Gastroesophageal sphincter (tissue), 4 donors: ENCODE data around the gene ATP2A3. TPM values are rescaled to one million over a fixed set of nuclear protein-coding genes. Genes with fewer than 3 reads are reported as not detected.
A peak's percentile ranks its signal among the peaks of the same experiment; 100 is the strongest.

Experiments used
- ATAC-seq: fragments of 150-250 bp; one replicate; pipeline ENCODE4 v1.9.1; 2016; ENCODE audit warnings: mild to moderate bottlenecking, moderate library complexity
- H3K27ac ChIP-seq, 4 donors: fragments of 200-600 bp; sonication (generic) in 3 of 4; 1 replicate in 3 of 4; 2 replicates in 1 of 4; pipeline ENCODE4 v1.5.1; 2016 to 2019
- H3K27me3 ChIP-seq: fragments of 200-600 bp; sonication (generic); one replicate; pipeline ENCODE4 v1.5.1; 2019
- H3K36me3 ChIP-seq, 2 donors: fragments of 200-600 bp; sonication (generic); one replicate each; pipeline ENCODE4 v1.5.1; 2019; ENCODE audit warnings: control low read depth in 1 of 2
- H3K4me1 ChIP-seq, 3 donors: fragments of 200-600 bp; sonication (generic); 1 replicate in 2 of 3; 2 replicates in 1 of 3; pipeline ENCODE4 v1.5.1; 2016 to 2019; ENCODE audit warnings: control low read depth in 2 of 3
- H3K4me3 ChIP-seq, 2 donors: fragments of 200-600 bp; sonication (generic); one replicate each; pipeline ENCODE4 v1.5.1; 2019; ENCODE audit warnings: mild to moderate bottlenecking in 1 of 2, moderate library complexity in 1 of 2
- H3K9me3 ChIP-seq, 3 donors: fragments of 200-600 bp; sonication (generic); one replicate each; pipeline ENCODE4 v1.5.1; 2017 to 2019; ENCODE audit warnings: control low read depth in 2 of 3
- CTCF ChIP-seq, 4 experiments: fragments of 200-600 bp in 2 of 4; fragments of 450-650 bp in 2 of 4; sonication (generic) in 1 of 4; IDR thresholded peaks; one replicate each; pipeline ENCODE4 v1.5.1; 2017 to 2019; ENCODE audit warnings: antibody characterized with exemption in 4 of 4, mild to moderate bottlenecking in 2 of 4, moderate library complexity in 2 of 4
- EP300 ChIP-seq: sonication (generic); formaldehyde crosslinking; IDR thresholded peaks from one replicate; pipeline ENCODE4 v1.6.1; 2017; ENCODE audit warnings: antibody characterized with exemption, mild to moderate bottlenecking
- POLR2A ChIP-seq, 2 donors: fragments of 450-650 bp; IDR thresholded peaks; one replicate each; pipeline ENCODE4 v1.6.1; 2017; ENCODE audit warnings: antibody characterized with exemption in 2 of 2, mild to moderate bottlenecking in 2 of 2, moderate library complexity in 1 of 2
- POLR2AphosphoS5 ChIP-seq: sonication (generic); formaldehyde crosslinking; IDR thresholded peaks from one replicate; pipeline ENCODE4 v1.6.1; 2017; ENCODE audit warnings: antibody characterized with exemption
- WGBS, 2 donors: methylation state at CpG; one replicate each; pipeline ENCODE4 v1.1.5; 2018; ENCODE audit warnings: low coverage in 1 of 2; 5-methylcytosine and 5-hydroxymethylcytosine counted together
- total RNA-seq, 4 donors: library from RNA; depleted of rRNA; stranded (reverse); fragments of >200 nt; gene quantifications; one replicate each; pipeline ENCODE4 v1.1.0, GENCODE V29; 2016

ATP2A3 gene
- total RNA-seq, 4 donors from 2014 or later: 5.9 to 35.9 (median 18.1) TPM

- ATAC-seq: no peak
- Histone ChIP-seq H3K9me3 (no peaks in the 10 kb centered on the region), H3K4me3 (no peak overlapping the region), H3K27me3 (peaks cover 5% of the 10 kb centered on the region), H3K4me1 (peaks cover 0 to 42% (median 6%) of the 10 kb centered on the region in 3 donors), H3K36me3 (no peaks in the 10 kb centered on the region), H3K27ac (no peak overlapping the region)
- TF ChIP-seq CTCF (IDR thresholded peaks at IDR 0.05) (no peak), EP300 (no peak), POLR2AphosphoS5 (no peak), POLR2A (IDR thresholded peaks at IDR 0.05) (no peak)
- WGBS, 2 donors: 72 to 80% methylated on average over 6 to 7 of the region's 15 CpGs
These were observed 7.8 kb downstream of the ATP2A3 start for GRCh38 chr17:3956327-3956957.

GRCh38 chr17:3955673-3955988 is 8.6 kb downstream of the ATP2A3 start:
- no peaks in the 10 kb centered on the region for H3K36me3 ChIP-seq
- peaks cover 0 to 34% (median 6%) of the 10 kb centered on the region in 3 donors for H3K4me1 ChIP-seq
- H3K4me3 ChIP-seq: no peak overlapping the region
- TF ChIP-seq POLR2A (IDR thresholded peaks at IDR 0.05) (no peak), POLR2AphosphoS5 (no peak), CTCF (IDR thresholded peaks at IDR 0.05) (no peak), EP300 (no peak)
- WGBS, 2 donors: 57 to 83% methylated on average over 3 to 5 of the region's 10 CpGs
- no peak for ATAC-seq
- H3K27ac ChIP-seq: peak overlapping the region in 1 of 4 donors; percentile 2
- H3K9me3 ChIP-seq: no peaks in the 10 kb centered on the region
- H3K27me3 ChIP-seq: no peaks in the 10 kb centered on the region

- Histone ChIP-seq H3K36me3 (no peaks in the 10 kb centered on the region), H3K4me3 (no peak overlapping the region), H3K27ac (peak overlapping the region in 2 of 4 donors; percentile 2 to 31), H3K27me3 (no peaks in the 10 kb centered on the region), H3K9me3 (no peaks in the 10 kb centered on the region), H3K4me1 (peaks cover 0 to 29% (median 6%) of the 10 kb centered on the region in 3 donors)
- TF ChIP-seq EP300 (no peak), POLR2AphosphoS5 (no peak), POLR2A (IDR thresholded peaks at IDR 0.05) (no peak), CTCF (IDR thresholded peaks at IDR 0.05) (no peak)
- 37 to 67% methylated on average over 10 to 11 of the region's 18 CpGs for whole genome bisulfite sequencing, 2 donors
- ATAC-seq: no peak
These were observed 9.1 kb downstream of the ATP2A3 start for GRCh38 chr17:3954976-3955672.

- H3K4me1 ChIP-seq: peaks cover 0 to 18% (median 0%) of the 10 kb centered on the region in 3 donors
- H3K36me3 ChIP-seq: no peaks in the 10 kb centered on the region
- no peak overlapping the region for H3K4me3 ChIP-seq
- no peak overlapping the region for H3K27ac ChIP-seq
- H3K27me3 ChIP-seq: no peaks in the 10 kb centered on the region
- TF ChIP-seq POLR2A (IDR thresholded peaks at IDR 0.05): no peak
- no peak for TF ChIP-seq CTCF (IDR thresholded peaks at IDR 0.05)
- TF ChIP-seq EP300: no peak
- no peak for TF ChIP-seq POLR2AphosphoS5
- 90% methylated on average over 2 of the region's 10 CpGs; no CpG with 5 or more reads in 1 of the 2 donors for WGBS, 2 donors
- no peaks in the 10 kb centered on the region for H3K9me3 ChIP-seq
- no peak for ATAC-seq
These were observed 10.2 kb downstream of the ATP2A3 start for GRCh38 chr17:3954086-3954485.

GRCh38 chr17:3953542-3953941 is 10.7 kb downstream of the ATP2A3 start:
- no peak for ATAC-seq
- WGBS, 2 donors: 88% methylated on average over 6 of the region's 14 CpGs; no CpG with 5 or more reads in 1 of the 2 donors
- Histone ChIP-seq H3K4me3 (no peak overlapping the region), H3K4me1 (peaks cover 0 to 16% (median 0%) of the 10 kb centered on the region in 3 donors), H3K9me3 (no peaks in the 10 kb centered on the region), H3K36me3 (no peaks in the 10 kb centered on the region), H3K27me3 (no peaks in the 10 kb centered on the region), H3K27ac (no peak overlapping the region)
- TF ChIP-seq POLR2AphosphoS5 (no peak), EP300 (no peak), CTCF (IDR thresholded peaks at IDR 0.05) (no peak), POLR2A (IDR thresholded peaks at IDR 0.05) (no peak)
